Naive thymus-derived CD4-positive, alpha-beta T cell (primary cell): ENCODE data around the gene SPANXD. TPM values are rescaled to one million over a fixed set of nuclear protein-coding genes. Genes with fewer than 3 reads are reported as not detected.

Source experiments
- polyA plus RNA-seq, 2 donors: library from polyadenylated mRNA; unstranded; fragments of 300-500 nt; fragmentation: Illumina TruSeq; gene quantifications; one replicate each; pipeline ENCODE4 v1.2.3, GENCODE V29; 2021
- total RNA-seq, 6 experiments: library from RNA in 5 of 6; stranded (reverse) in 5 of 6; gene quantifications; 1 replicate in 5 of 6; 2 replicates in 1 of 6; pipeline ENCODE4 v1.2.3 and lab custom pipeline; 2021 to 2026

Gene SPANXD
- total and polyA plus RNA-seq, 7 experiments from 2014 or later, result not detected

Other genes with a start within 250 kb of the SPANXD start
- not detected for gene SPANXA1, start 114.0 kb downstream of the SPANXD start, total RNA-seq
- gene SPANXA1, start 114.0 kb downstream of the SPANXD start, polyA plus RNA-seq, result not detected
- gene SPANXA2, start 109.0 kb downstream of the SPANXD start, total RNA-seq, result not detected
- gene SPANXA2, start 109.0 kb downstream of the SPANXD start, polyA plus RNA-seq, result not detected
- not detected for gene MAGEC3, start 139.6 kb upstream of the SPANXD start, total RNA-seq
- gene MAGEC3, start 139.6 kb upstream of the SPANXD start, polyA plus RNA-seq, result not detected
- gene MAGEC1, start 205.2 kb upstream of the SPANXD start, total RNA-seq, result not detected
- not detected for gene MAGEC1, start 205.2 kb upstream of the SPANXD start, polyA plus RNA-seq